Measurements from ENCODE around the gene TMEM181. TPM values are rescaled to one million over a fixed set of nuclear protein-coding genes. Genes with fewer than 3 reads are reported as not detected.
"Not testable (repeated sequence)": the region's sequence is repeated elsewhere in the genome, so short reads cannot be mapped to it uniquely, and the experiment has no call there.

TMEM181 gene
- total RNA-seq, 1 donor from 2014 or later, result 17.0 TPM

DNA sequence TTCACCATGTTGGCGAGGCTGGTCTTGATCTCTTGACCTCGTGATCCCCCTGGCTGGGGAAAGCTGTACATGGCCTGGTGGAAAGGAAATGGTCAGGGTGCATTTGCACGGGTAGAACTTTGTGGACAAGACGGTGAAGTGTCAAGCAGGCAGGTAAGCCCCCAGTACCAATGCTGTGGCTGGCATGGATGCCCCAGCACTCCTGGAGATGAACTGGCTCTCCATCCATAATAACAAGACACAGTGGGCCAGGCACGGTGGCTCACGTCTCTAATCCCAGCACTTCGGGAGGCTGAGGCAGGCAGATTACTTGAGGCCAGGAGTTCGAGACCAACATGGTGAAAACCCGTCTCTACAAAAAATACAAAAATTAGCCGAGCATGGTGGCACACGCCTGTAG, 37.3 kb upstream of the TMEM181 start:
- no peaks in the 10 kb centered on the region for H3K9me3 Mint-ChIP-seq
- DNase-seq (ENCODE audit: low spot score), result no peak
- H3K4me3 Mint-ChIP-seq, result no peak overlapping the region
- intact Hi-C loops (cut with micrococcal nuclease), result no loop called here
- no peaks in the 10 kb centered on the region for H3K36me3 Mint-ChIP-seq (ENCODE audit: low read depth)
- H3K27ac Mint-ChIP-seq, result no peak overlapping the region
- H3K4me1 Mint-ChIP-seq (ENCODE audit: low read depth), result peaks cover 16% of the 10 kb centered on the region
- peaks cover 35% of the 10 kb centered on the region for H3K27me3 Mint-ChIP-seq (ENCODE audit: insufficient read depth)

DNA sequence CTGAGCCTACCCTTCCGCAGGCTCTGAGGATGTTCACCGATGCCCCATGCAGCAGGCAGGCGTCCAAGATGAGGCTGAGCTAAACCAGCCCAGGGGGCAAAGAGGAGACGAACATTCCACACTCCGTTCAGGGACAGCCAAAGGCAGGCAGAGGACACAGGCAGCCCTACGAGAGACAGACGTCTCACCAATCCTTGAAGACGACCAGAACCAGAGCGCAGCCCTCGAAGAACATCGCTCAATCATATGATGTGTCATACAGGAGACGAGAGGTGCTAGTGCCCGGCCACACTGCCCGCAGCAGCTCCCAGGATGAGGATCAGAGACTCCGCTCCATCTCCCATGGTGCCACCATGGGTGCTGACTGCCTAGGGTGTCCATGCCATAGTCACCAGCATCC, 35.6 kb upstream of the TMEM181 start:
- peaks cover 35% of the 10 kb centered on the region for H3K27me3 Mint-ChIP-seq (ENCODE audit: insufficient read depth)
- no peaks in the 10 kb centered on the region for H3K36me3 Mint-ChIP-seq (ENCODE audit: low read depth)
- intact Hi-C loops (cut with micrococcal nuclease), result no loop called here

DNA sequence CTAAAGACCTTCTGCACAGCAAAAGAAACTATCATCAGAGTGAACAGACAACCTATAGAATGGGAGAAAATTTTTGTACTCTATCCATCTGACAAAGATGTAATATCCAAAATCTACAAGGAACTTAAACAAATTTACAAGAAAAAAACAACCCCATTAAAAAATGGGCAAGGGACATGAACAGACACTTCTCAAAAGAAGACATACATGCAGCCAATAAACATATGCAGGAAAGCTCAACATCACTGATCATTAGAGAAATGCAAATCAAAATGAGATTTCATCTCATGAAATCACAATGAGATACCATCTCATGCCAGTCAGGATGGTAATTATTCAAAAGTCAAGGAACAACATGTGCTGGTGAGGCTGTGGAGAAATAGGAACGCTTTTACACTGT, 32.0 kb upstream of the TMEM181 start:
- DNase-seq (ENCODE audit: low spot score); H3K36me3 Mint-ChIP-seq (ENCODE audit: low read depth); H3K4me1 Mint-ChIP-seq (ENCODE audit: low read depth); H3K27ac Mint-ChIP-seq; intact Hi-C loops (cut with micrococcal nuclease); H3K9me3 Mint-ChIP-seq; H3K4me3 Mint-ChIP-seq: not testable (repeated sequence)
- H3K27me3 Mint-ChIP-seq (ENCODE audit: insufficient read depth), result peaks cover 30% of the 10 kb centered on the region

More for the DNA sequence above, 35.6 kb upstream of the TMEM181 start:
- Mint-ChIP-seq H3K4me1 (ENCODE audit: low read depth) (no peaks in the 10 kb centered on the region), H3K27ac (no peak overlapping the region), H3K4me3 (no peak overlapping the region), H3K9me3 (no peaks in the 10 kb centered on the region)
- no peak for DNase-seq (ENCODE audit: low spot score)

DNA sequence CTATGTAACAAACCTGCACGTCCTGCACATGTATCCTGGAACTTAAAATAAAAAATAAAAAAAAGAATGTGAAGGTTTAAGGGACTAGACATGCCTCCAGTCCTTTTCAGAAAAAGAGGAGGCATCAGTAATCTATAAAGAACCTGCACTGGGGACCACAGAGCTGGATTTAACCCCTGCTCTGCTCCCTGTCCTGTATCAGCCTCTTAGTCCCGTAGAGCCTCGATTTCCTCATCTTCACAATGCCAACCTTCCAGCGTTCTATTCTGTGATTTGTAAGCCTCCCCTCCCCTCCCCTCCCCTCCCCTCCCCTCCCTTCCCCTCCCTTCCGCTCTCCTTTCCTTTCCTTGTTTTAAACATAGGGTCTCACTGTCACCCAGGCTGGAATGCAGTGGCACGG, 31.1 kb upstream of the TMEM181 start:
- Mint-ChIP-seq H3K27ac (no peak overlapping the region), H3K9me3 (no peaks in the 10 kb centered on the region), H3K27me3 (ENCODE audit: insufficient read depth) (peaks cover 30% of the 10 kb centered on the region), H3K4me1 (ENCODE audit: low read depth) (no peaks in the 10 kb centered on the region), H3K36me3 (ENCODE audit: low read depth) (no peaks in the 10 kb centered on the region), H3K4me3 (no peak overlapping the region)
- intact Hi-C loops (cut with micrococcal nuclease), result no loop called here
- no peak for DNase-seq (ENCODE audit: low spot score)

DNA sequence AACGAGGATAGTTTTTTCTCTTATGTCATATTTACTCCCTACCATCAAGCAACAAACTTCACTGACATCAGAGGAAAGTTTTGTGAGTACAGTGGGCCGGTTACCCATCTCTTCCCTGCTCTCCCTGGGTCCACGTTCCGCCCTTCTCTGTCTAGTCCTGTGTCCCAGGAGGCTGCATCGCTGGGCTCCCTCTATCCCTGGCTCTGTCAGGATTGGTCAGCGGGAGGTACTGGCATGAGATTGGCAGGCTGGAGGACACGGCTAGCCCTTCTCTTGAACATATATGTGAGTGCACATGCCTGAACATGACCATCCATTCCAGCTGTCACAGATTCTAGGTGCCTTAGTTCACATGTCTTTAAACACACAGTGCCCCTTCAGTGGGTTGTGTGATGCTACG, 30.3 kb upstream of the TMEM181 start:
- no peak overlapping the region for H3K4me3 Mint-ChIP-seq
- intact Hi-C loops (cut with micrococcal nuclease), result no loop called here
- no peak overlapping the region for H3K27ac Mint-ChIP-seq
- peaks cover 30% of the 10 kb centered on the region for H3K27me3 Mint-ChIP-seq (ENCODE audit: insufficient read depth)
- H3K4me1 Mint-ChIP-seq (ENCODE audit: low read depth), result no peaks in the 10 kb centered on the region
- H3K36me3 Mint-ChIP-seq (ENCODE audit: low read depth), result no peaks in the 10 kb centered on the region
- no peak for DNase-seq (ENCODE audit: low spot score)
- H3K9me3 Mint-ChIP-seq, result no peaks in the 10 kb centered on the region

DNA sequence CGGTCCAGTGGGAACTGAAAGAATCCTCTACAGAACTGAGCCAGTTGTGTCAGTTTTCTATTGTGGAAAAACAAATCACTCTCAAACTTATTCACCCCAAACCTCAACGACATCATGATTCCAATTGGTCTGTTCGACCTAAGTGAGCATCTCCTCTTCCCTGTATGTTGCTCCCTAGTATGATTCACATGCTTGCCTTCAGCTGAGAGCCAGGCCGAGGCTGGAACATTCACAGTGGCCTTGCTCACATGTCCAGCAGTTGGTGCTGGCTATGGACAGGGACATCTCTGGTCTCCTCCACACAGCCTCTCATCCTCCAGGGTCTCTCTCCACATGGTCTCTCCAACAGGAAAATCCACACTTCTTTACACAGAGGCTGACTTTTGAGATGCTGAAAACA, 28.3 kb upstream of the TMEM181 start:
- Mint-ChIP-seq H3K9me3 (no peaks in the 10 kb centered on the region), H3K27ac (no peak overlapping the region), H3K4me3 (no peak overlapping the region), H3K36me3 (ENCODE audit: low read depth) (no peaks in the 10 kb centered on the region), H3K4me1 (ENCODE audit: low read depth) (no peaks in the 10 kb centered on the region), H3K27me3 (ENCODE audit: insufficient read depth) (peaks cover 28% of the 10 kb centered on the region)
- DNase-seq (ENCODE audit: low spot score), result no peak
- intact Hi-C loops (cut with micrococcal nuclease), result no loop called here

DNA sequence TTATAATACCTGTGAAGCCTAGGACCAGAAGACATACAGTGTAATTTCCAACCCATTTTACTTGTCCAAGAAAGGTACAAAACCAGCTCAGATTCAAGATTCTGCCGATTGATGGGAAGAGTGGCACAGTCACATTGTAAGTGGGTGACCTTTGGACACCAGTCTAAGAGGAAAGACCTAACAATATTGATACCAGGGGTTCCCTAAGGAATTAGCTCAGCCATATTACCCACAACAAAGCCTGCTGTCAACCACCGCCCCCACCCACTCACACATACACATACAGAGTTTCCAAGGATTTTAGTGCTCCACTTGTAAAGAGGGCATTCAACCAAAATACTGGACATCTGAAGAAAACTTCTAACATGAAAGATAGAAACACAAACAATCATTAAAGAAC, 27.9 kb upstream of the TMEM181 start:
- intact Hi-C loops (cut with micrococcal nuclease), result no loop called here
- H3K27ac Mint-ChIP-seq, result no peak overlapping the region
- H3K9me3 Mint-ChIP-seq, result no peaks in the 10 kb centered on the region
- peaks cover 24% of the 10 kb centered on the region for H3K27me3 Mint-ChIP-seq (ENCODE audit: insufficient read depth)
- H3K4me1 Mint-ChIP-seq (ENCODE audit: low read depth), result no peaks in the 10 kb centered on the region
- no peaks in the 10 kb centered on the region for H3K36me3 Mint-ChIP-seq (ENCODE audit: low read depth)
- H3K4me3 Mint-ChIP-seq, result no peak overlapping the region
- DNase-seq (ENCODE audit: low spot score), result no peak

DNA sequence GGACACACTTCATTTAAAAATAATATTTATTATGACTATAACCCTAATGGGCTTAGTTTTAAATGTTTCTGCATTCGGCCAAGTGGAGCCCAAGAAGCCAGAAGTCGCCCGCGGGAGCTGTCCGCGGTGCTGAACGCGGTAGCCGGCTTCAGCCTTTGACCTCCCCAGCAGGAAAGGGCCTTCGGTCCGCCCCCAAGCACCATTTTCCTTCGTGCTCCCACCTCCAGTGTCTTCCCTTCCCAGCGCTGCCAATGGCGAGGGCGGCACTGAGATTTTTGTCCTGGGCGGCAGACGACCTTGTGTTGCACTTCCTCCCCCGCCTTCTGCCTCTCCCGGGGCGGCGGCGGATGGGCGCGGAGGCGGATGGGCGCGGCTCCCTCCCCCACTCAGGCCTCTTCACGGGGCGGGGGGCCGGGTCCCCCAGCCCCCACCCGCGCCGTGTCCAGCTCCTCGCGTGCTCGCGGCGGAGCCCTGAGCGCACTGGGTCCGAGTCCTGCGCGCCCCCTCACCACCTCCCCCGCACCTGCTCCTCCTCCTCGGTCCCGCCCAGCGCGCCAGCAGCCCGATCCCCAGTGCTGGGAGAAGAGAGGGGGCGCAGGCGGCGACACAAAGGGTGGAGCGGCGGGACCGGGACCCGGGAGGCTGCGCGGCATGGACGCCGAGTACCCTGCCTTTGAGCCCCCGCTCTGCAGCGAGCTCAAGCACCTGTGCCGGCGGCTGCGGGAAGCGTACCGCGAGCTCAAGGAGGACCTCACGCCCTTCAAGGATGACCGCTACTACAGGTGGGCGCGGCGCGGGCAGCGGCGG, 23.6 kb upstream of the TMEM181 start:
- Mint-ChIP-seq H3K36me3 (ENCODE audit: low read depth) (no peaks in the 10 kb centered on the region), H3K4me3 (peak overlapping the region; percentile 78), H3K9me3 (no peaks in the 10 kb centered on the region), H3K27me3 (ENCODE audit: insufficient read depth) (peaks cover 44% of the 10 kb centered on the region), H3K27ac (no peak overlapping the region), H3K4me1 (ENCODE audit: low read depth) (no peaks in the 10 kb centered on the region)
- intact Hi-C loops (cut with micrococcal nuclease), result loop anchor here (1.0 to 5.0 kb wide), 4 partner anchors 18 to 324 kb away; partner anchors contain the start of gene TMEM181
- peak; percentile 62 for DNase-seq (ENCODE audit: low spot score)

DNA sequence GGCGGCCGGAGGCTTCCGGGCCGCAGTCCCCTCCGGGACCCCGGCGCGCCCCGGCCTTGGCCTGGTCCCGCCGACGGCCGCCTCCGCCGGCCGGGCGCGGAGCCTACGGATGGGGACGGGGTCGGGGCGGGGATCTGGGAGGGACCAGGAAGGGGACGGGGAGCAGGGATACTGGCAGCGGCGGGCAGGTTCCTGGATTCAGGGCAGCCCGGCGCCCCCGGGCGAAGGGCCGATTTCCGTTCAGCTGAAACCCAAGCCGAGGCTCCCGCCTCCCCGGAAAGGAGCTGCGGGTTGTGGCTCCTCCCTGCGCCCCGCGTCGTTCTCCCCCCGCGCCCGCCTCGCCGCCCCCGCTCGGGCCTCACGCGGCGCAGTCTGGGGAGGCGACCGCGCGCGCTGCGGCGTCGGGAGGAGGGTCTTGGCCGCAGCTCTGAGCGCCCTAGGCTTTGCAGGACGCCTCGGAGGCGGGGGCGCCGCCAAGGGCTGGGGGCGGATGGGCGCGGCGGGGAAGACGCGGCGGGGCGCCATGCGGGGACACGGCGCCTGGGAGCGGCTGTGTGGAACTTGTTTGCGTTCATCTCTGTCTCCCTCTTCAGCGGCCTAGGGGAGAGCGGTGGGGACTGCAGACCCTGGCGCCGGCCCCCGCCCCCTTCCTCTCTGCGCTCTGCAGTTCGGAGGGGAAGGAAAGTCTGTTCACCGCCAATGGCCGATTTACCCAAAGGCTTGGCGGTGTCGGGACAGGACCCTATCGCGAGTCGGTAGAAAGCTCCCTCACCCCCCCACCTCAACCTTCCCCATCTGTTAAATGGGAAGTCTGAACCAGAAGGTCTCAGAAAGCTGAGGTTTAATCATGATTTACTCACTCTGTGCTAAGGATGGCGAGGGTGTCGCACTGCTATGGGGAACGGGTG, 22.7 kb upstream of the TMEM181 start:
- no peak overlapping the region for H3K27ac Mint-ChIP-seq
- H3K4me1 Mint-ChIP-seq (ENCODE audit: low read depth), result no peaks in the 10 kb centered on the region
- peaks cover 40% of the 10 kb centered on the region for H3K27me3 Mint-ChIP-seq (ENCODE audit: insufficient read depth)
- H3K36me3 Mint-ChIP-seq (ENCODE audit: low read depth), result no peaks in the 10 kb centered on the region
- peak; percentile 31 for DNase-seq (ENCODE audit: low spot score)
- intact Hi-C loops (cut with micrococcal nuclease), result loop anchor here (1.0 to 5.0 kb wide), 4 partner anchors 19 to 325 kb away; partner anchors contain the start of gene TMEM181
- no peaks in the 10 kb centered on the region for H3K9me3 Mint-ChIP-seq
- H3K4me3 Mint-ChIP-seq, result peak overlapping the region; percentile 54

DNA sequence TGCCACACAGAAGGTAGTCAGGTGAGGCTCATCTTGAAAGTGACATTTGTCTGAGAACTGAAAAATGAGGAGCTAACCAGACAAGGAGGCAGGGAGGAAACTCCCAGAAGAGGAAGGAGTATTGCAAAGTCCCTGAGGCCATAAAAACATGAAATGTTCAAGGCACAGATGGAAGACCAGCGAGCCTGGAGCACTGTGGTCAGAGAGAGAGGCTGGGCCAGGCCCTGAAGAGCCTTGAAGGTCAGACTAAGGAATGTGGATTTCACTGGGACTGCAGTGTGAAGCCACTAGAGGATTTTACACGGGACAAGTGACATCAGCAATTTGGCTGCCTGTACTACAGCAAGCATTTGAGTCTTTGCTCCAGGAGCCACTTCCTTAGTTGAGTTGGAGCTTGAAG, 21.1 kb upstream of the TMEM181 start:
- peaks cover 34% of the 10 kb centered on the region for H3K27me3 Mint-ChIP-seq (ENCODE audit: insufficient read depth)
- no peaks in the 10 kb centered on the region for H3K36me3 Mint-ChIP-seq (ENCODE audit: low read depth)
- H3K27ac Mint-ChIP-seq, result no peak overlapping the region
- intact Hi-C loops (cut with micrococcal nuclease), result loop anchor here (5.0 kb wide), 2 partner anchors 306 to 326 kb away; no protein-coding TSS in a partner anchor
- no peaks in the 10 kb centered on the region for H3K4me1 Mint-ChIP-seq (ENCODE audit: low read depth)
- no peak overlapping the region for H3K4me3 Mint-ChIP-seq
- no peak for DNase-seq (ENCODE audit: low spot score)
- no peaks in the 10 kb centered on the region for H3K9me3 Mint-ChIP-seq

DNA sequence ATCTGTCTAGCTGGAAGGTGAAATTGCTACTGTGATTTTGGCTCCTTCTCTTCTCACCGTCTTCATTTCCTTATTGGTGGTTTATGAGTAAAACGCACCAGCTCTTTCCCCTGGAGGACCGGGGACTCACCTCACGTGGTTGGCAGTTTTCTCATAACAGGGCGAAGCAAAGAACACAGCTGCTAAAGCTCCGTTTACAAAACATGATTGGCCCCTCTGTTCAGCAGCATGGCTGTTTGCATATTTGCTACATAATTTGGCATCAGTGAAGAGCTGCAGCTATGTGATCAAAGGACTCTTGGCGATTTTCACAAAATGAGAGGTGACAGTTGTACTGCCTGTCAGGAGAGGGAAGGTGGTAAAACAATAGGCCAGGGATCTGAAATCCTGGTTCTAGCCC, 20.5 kb upstream of the TMEM181 start:
- Mint-ChIP-seq H3K4me3 (no peak overlapping the region), H3K27ac (no peak overlapping the region), H3K9me3 (no peaks in the 10 kb centered on the region), H3K36me3 (ENCODE audit: low read depth) (no peaks in the 10 kb centered on the region), H3K27me3 (ENCODE audit: insufficient read depth) (peaks cover 34% of the 10 kb centered on the region), H3K4me1 (ENCODE audit: low read depth) (no peaks in the 10 kb centered on the region)
- DNase-seq (ENCODE audit: low spot score), result no peak
- intact Hi-C loops (cut with micrococcal nuclease), result loop anchor here (5.0 kb wide), 2 partner anchors 307 to 327 kb away; no protein-coding TSS in a partner anchor

DNA sequence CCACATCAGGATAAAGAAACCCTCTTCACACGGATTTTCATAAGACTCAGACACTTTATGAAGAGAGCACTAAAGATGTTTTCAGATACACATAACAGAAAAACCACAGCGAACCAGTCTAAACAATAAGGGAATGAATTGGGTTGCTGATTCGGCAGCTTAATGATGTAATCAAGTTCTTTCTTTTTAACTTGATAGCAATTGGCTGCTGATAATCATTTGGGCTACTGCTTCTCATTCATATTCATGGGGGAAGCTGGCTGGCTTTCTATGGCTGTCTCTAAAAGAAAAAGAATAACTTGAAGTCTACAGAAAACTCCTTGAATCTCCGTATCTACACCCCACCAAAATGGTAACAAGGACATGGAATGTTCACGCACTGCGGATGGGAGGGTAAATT, 20.0 kb upstream of the TMEM181 start:
- Mint-ChIP-seq H3K27ac (no peak overlapping the region), H3K27me3 (ENCODE audit: insufficient read depth) (peaks cover 34% of the 10 kb centered on the region), H3K4me3 (no peak overlapping the region), H3K4me1 (ENCODE audit: low read depth) (no peaks in the 10 kb centered on the region), H3K36me3 (ENCODE audit: low read depth) (no peaks in the 10 kb centered on the region), H3K9me3 (no peaks in the 10 kb centered on the region)
- intact Hi-C loops (cut with micrococcal nuclease), result loop anchor here (5.0 kb wide), 2 partner anchors 308 to 328 kb away; no protein-coding TSS in a partner anchor
- no peak for DNase-seq (ENCODE audit: low spot score)

Measured in activated T-helper 1 cell treated with anti-CD3 and anti-CD28 coated beads, Interleukin-12 subunit alpha, Interleukin-12 subunit beta, Interleukin-2, Interleukin-4 antibody, amounts not matched to agents 30 ng/mL and 10 ng/mL and 1 ng/mL, durations not matched to agents 14 hours and 24 hours and 36 hours (primary cell).